Purkinje cell (primary cell): Measurements from ENCODE around the gene CDK11A. TPM values are rescaled to one million over a fixed set of nuclear protein-coding genes. Genes with fewer than 3 reads are reported as not detected.

ENCODE experiments used
- polyA plus RNA-seq: library from polyadenylated mRNA; unstranded; fragments of >200 nt; fragmentation: Nextera tagmentation; gene quantifications from 2 replicates; pipeline ENCODE4 v1.2.1, GENCODE V29; 2014

CDK11A gene
- 7.5 and 9.9 TPM in 2 replicates for polyA plus RNA-seq

GRCh38 chr1:1724035-1724864 lies at the start of gene CDK11A:
TSS of gene CDK11A (minus strand) at chr1:1724357. CDS start at chr1:1722818, 1,539 bp downstream.

GRCh38 chr1:1692714-1693647 lies 31.2 kb downstream of the CDK11A start, which contains the start of gene SLC35E2B:
TSS of gene SLC35E2B (minus strand) at chr1:1692795. CDS start at chr1:1676699, 16,096 bp downstream.

GRCh38 chr1:1658583-1659549 lies 65.3 kb downstream of the CDK11A start, which contains the start of gene CDK11B:
TSS of gene CDK11B (minus strand) at chr1:1659004. CDS start at chr1:1657485, 1,519 bp downstream.

Other genes starting within 250 kb of the CDK11A start
- gene ATAD3A, start 212.2 kb downstream of the CDK11A start, polyA plus RNA-seq: 0.10 and 0.27 TPM in 2 replicates
- not detected in 2 replicates for gene TMEM240, start 183.7 kb downstream of the CDK11A start, polyA plus RNA-seq
- 86.2 and 86.3 TPM in 2 replicates for gene SSU72, start 149.5 kb downstream of the CDK11A start, polyA plus RNA-seq
- 1.5 and 1.9 TPM in 2 replicates for gene FNDC10, start 124.2 kb downstream of the CDK11A start, polyA plus RNA-seq
- gene MIB2, start 108.9 kb downstream of the CDK11A start, polyA plus RNA-seq: 1.2 and 1.9 TPM in 2 replicates
- gene MMP23B, start 92.2 kb downstream of the CDK11A start, polyA plus RNA-seq: not detected in 2 replicates
- gene CDK11B, start 65.4 kb downstream of the CDK11A start, polyA plus RNA-seq: 3.1 and 4.9 TPM in 2 replicates
- gene SLC35E2B, start 31.6 kb downstream of the CDK11A start, polyA plus RNA-seq: 5.5 and 7.4 TPM in 2 replicates
- gene NADK, start 54.1 kb upstream of the CDK11A start, polyA plus RNA-seq: 0.81 and 3.2 TPM in 2 replicates
- gene GNB1, start 166.7 kb upstream of the CDK11A start, polyA plus RNA-seq: 55.1 and 60.6 TPM in 2 replicates
- gene CALML6, start 190.9 kb upstream of the CDK11A start, polyA plus RNA-seq: not detected in 2 replicates
- gene TMEM52, start 194.9 kb upstream of the CDK11A start, polyA plus RNA-seq: not detected in 2 replicates